ENCODE data around the gene CHRNB1.

The CHRNB1 gene

GRCh38 chr17:7440834-7441195, 4.0 kb upstream of the CHRNB1 start:
- Histone ChIP-seq H3K36me3 (ENCODE audit: control insufficient read depth in 2 of 2, insufficient read depth in 1 of 2, low read length in 2 of 2) (no peaks in the 10 kb centered on the region), H3K4me3 (ENCODE audit: low read depth, low read length) (no peak overlapping the region), H3K9me3 (ENCODE audit: control insufficient read depth, insufficient read depth, low read depth, low read length) (no peaks in the 10 kb centered on the region), H3K27ac (ENCODE audit: extremely low read depth, low read depth, low read length) (peak overlapping the region; percentile 74; the same call in 1 of the 2 replicates), H3K4me1 (ENCODE audit: control insufficient read depth, insufficient read depth, low read length) (peaks cover 30% of the 10 kb centered on the region)
- CTCF ChIA-PET, result interaction anchor here (0.6 to 3.8 kb wide), 3 partner anchors 21 to 394 kb away, joined by 3 to 18 read pairs (median 3); partner anchors contain the start of gene TMEM95
- POLR2A ChIA-PET, result interaction anchor here (0.5 to 3.1 kb wide), 11 partner anchors 10 to 210 kb away, joined by 3 to 21 read pairs (median 3); partner anchors contain the start of genes PLSCR3, POLR2A, TMEM256 and ZBTB4
- TF ChIP-seq ZNF658 (tag by site-specific recombination; IDR thresholded peaks at IDR 0.05) (no peak), ZNF133 (tag by site-specific recombination; IDR thresholded peaks at IDR 0.05) (no peak), ZEB2 (tag by site-specific recombination; IDR thresholded peaks at IDR 0.05) (peak; percentile 33; the same call in 1 of the 2 replicates), IKZF3 (tag by site-specific recombination; IDR thresholded peaks at IDR 0.05) (0 out of 2 replicates have a peak, but pooled peaks have one; percentile 6), PATZ1 (tag by site-specific recombination; IDR thresholded peaks at IDR 0.05) (peak; percentile 93), ZNF561 (tag by site-specific recombination; IDR thresholded peaks at IDR 0.05; ENCODE audit: borderline replicate concordance) (0 out of 2 replicates have a peak, but pooled peaks have one; percentile 25), KLF17 (tag by site-specific recombination; IDR thresholded peaks at IDR 0.05) (peak; percentile 24; the same call in 1 of the 2 replicates), KLF9 (tag by site-specific recombination; IDR thresholded peaks at IDR 0.05; ENCODE audit: low read depth) (0 out of 2 replicates have a peak, but pooled peaks have one; percentile 12), ZNF391 (tag by site-specific recombination; IDR thresholded peaks at IDR 0.05; ENCODE audit: borderline replicate concordance, low read depth) (0 out of 2 replicates have a peak, but pooled peaks have one; percentile 28), ZNF202 (tag by site-specific recombination; IDR thresholded peaks at IDR 0.05; ENCODE audit: borderline replicate concordance) (no peak), ZSCAN30 (tag by site-specific recombination; IDR thresholded peaks at IDR 0.05) (0 out of 2 replicates have a peak, but pooled peaks have one; percentile 23), SCRT2 (tag by site-specific recombination; IDR thresholded peaks at IDR 0.05) (peak; percentile 93), EGR2 (tag by site-specific recombination; IDR thresholded peaks at IDR 0.05; ENCODE audit: low read depth) (peak; percentile 65), ZBTB48 (tag by site-specific recombination; IDR thresholded peaks at IDR 0.05) (peak; percentile 32), ZNF600 (tag by site-specific recombination; IDR thresholded peaks at IDR 0.05) (peak; percentile 6; the same call in 1 of the 2 replicates), CTCF (tag by site-specific recombination; IDR thresholded peaks at IDR 0.05) (peak; percentile 60; the same call in 1 of the 2 replicates), ZBTB44 (tag by site-specific recombination; IDR thresholded peaks at IDR 0.05) (no peak), ZNF112 (tag by site-specific recombination; IDR thresholded peaks at IDR 0.05) (no peak), PRDM2 (tag by site-specific recombination; IDR thresholded peaks at IDR 0.05; ENCODE audit: borderline replicate concordance) (0 out of 2 replicates have a peak, but pooled peaks have one; percentile 8), HIC1 (tag by site-specific recombination; IDR thresholded peaks at IDR 0.05) (peak; percentile 40; the same call in 1 of the 2 replicates), ZNF140 (tag by site-specific recombination; IDR thresholded peaks at IDR 0.05) (no peak)
